Epithelial cell of esophagus (primary cell): ENCODE results near the gene ANO4.
"Not testable (repeated sequence)": the region's sequence is repeated elsewhere in the genome, so short reads cannot be mapped to it uniquely, and the experiment has no call there.

Source experiments
- DNase-seq: peaks from one replicate; pipeline ENCODE4 v3.0.0; 2010; ENCODE audit warnings: low read depth
- H3K4me3 ChIP-seq: 2 replicates; pipeline ENCODE4 v1.5.1; 2011; ENCODE audit warnings: mild to moderate bottlenecking, low read length, control low read depth
- TF ChIP-seq, protein P1 (sequence below): IDR thresholded peaks from 2 replicates; pipeline ENCODE4 v1.5.1; 2011; ENCODE audit warnings: low read depth, mild to moderate bottlenecking, low read length, control low read depth, inconsistent platforms; ENCODE audit not compliant: insufficient read depth; ENCODE audit errors: missing control alignments

ANO4 gene

DNA sequence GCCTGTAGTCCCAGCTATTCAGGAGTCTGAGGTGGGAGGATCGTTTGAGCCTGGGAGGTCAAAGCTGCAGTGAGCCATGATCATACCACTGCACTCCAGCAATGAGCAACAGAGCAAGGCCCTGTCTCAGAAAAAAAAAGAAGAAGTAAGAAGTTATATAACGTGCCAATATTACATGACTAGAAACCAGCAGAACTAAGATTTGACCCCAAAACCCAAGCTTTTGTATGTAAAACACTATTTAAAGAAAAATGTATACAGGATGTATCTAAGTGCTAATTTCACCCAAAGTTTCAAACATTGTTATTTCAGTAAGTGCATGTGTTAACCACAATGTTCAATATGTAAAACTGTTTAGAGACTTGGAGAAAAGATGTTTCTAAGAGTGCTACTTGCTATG, 320.8 kb downstream of the ANO4 start:
- TF ChIP-seq, protein P1, sequence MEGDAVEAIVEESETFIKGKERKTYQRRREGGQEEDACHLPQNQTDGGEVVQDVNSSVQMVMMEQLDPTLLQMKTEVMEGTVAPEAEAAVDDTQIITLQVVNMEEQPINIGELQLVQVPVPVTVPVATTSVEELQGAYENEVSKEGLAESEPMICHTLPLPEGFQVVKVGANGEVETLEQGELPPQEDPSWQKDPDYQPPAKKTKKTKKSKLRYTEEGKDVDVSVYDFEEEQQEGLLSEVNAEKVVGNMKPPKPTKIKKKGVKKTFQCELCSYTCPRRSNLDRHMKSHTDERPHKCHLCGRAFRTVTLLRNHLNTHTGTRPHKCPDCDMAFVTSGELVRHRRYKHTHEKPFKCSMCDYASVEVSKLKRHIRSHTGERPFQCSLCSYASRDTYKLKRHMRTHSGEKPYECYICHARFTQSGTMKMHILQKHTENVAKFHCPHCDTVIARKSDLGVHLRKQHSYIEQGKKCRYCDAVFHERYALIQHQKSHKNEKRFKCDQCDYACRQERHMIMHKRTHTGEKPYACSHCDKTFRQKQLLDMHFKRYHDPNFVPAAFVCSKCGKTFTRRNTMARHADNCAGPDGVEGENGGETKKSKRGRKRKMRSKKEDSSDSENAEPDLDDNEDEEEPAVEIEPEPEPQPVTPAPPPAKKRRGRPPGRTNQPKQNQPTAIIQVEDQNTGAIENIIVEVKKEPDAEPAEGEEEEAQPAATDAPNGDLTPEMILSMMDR = no peak
- DNase-seq = no peak
- no peak overlapping the region for H3K4me3 ChIP-seq

DNA sequence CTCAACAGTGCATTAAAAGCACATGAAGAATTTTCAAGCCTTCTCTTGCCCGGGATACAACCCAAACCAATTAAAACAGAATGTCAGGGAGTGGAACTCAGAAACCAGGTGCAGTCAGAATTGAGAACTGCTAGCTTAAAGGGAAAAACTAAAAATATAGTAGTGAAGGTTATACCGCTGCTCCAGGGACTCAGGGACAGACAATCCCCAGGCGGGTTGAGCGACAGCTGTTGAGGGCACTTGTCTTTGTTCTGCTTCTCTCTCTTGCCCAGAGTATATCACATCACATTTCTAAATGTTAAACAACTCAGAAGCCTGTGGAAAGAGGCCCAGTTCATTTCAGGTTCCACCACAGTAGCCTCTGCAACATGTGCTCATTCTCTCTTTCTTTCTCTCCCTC, 322.3 kb downstream of the ANO4 start:
- TF ChIP-seq, protein P1 = no peak
- DNase-seq = no peak
- H3K4me3 ChIP-seq = no peak overlapping the region

DNA sequence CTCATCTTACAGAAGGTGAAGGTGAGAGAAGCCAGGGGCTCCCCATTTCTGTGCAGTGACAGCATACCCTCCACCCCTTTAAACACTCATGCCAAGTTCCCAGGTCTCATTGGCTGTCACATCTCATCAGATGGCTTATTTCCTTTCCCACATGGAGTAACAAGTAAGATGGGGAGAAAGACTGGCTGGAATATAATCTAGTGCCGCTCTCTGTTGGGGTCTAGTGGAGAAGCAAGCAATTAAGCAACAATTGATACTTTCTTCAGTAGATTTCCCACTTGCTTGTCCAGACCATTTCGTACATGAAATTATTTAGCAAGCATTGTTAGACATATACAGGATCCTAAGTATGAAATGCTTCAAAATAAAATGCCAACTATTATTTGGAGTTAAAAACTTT, 323.3 kb downstream of the ANO4 start:
- TF ChIP-seq, protein P1 = no peak

DNA sequence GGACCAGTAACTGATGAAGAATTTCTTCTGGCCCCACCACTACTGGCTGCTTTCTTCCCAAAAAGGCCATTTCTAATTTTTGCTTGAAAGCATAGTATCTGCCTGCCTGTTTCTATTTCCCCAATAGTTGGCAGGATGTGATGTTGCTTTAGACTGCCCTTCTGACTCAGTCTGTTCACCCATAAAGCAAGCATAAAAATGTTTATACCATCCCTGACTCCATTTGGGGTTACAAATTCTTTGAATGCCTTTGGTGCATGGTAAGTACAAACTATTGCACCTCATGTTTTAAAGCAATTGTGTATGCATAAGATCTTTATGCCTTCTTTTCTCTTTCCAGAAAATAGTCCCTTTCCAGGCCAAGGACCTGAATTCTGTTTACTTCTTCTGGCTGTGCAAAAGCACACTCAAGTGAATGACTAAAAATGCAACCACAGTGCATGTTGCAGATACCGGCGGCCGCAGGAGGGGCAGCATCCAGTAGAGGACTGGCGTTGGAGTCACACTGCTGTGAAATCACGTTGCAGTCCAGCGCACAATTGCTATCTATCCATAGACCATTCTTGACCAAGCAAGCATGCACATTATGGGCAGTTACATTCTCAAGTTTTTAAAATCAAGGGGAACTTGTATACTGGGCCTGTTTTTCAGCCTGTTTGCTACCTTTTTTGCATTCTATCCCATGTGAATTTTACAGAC, 333.1 kb downstream of the ANO4 start:
- H3K4me3 ChIP-seq = no peak overlapping the region
- DNase-seq = no peak
- TF ChIP-seq, protein P1 = no peak

More for the DNA sequence above, 323.3 kb downstream of the ANO4 start:
- H3K4me3 ChIP-seq = no peak overlapping the region
- DNase-seq = peak; percentile 4

DNA sequence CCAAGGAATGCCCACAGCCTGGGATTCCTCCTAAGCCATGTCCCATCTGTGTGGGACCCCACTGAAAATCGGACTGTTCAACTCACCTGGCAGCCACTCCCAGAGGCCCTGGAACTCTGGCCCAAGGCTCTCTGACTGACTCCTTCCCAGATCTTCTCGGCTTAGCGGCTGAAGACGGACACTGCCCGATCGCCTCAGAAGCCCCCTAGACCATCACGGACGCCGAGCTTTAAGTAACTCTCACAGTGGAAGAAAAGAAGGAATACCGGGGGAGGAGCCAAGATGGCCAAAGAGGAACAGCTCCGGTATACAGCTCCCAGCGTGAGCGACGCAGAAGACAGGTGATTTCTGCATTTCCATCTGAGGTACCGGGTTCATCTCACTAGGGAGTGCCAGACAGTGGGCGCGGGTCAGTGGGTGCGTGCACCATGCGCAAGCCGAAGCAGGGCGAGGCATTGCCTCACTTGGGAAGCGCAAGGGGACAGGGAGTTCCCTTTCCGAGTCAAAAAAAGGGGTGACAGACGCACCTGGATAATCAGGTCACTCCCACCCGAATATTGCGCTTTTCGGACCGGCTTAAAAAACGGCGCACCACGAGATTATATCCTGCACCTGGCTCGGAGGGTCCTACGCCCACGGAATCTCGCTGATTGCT, 351.3 kb downstream of the ANO4 start:
- DNase-seq = not testable (repeated sequence)

DNA sequence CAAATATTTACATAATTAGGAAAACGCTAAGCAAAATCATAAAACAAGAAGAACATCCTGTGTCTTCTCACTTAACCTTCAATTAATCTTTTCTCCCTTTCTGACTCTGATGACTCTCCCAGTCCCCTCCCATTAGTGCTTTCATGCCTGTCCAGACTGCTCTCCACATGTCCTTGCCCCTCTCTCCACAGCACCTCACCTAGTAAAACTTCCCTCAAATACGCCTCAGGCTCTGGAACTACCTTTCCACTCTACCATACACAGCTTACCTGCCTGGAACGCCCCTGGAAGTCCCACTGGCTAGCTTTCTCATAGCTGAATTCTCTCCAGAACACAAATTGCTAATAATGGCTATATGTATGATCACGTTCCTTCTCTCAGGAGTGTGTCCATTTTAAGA, 370.7 kb downstream of the ANO4 start:
- no peak overlapping the region for H3K4me3 ChIP-seq
- TF ChIP-seq, protein P1 = no peak
- peak; percentile 64 for DNase-seq

More for the DNA sequence above, 351.3 kb downstream of the ANO4 start:
- not testable (repeated sequence) for H3K4me3 ChIP-seq

DNA sequence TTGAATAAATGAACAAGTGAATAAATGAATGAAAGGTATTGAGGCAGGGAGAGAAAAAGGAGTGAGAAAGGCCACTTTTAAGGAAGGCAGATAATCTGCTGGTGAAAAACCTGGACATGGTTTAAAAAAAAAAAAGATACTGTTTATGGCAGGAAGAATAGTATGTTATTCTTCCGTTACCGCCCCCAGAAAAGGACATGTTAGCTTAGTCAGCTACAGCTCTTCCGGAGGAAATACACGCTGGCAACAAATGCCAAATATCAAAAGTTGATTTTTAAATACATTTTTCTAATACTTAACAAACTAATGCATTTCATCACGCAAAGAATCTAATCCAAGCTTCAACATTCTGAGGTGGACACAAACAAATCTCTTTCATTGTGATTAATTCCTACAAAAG, 372.3 kb downstream of the ANO4 start:
- DNase-seq = no peak
- H3K4me3 ChIP-seq = no peak overlapping the region
- TF ChIP-seq, protein P1 = no peak
